ENCODE measurements around the gene ADAMTS3. TPM values are rescaled to one million over a fixed set of nuclear protein-coding genes. Genes with fewer than 3 reads are reported as not detected.

Gene ADAMTS3
- total RNA-seq, 1 donor from 2014 or later = not detected

- no peak overlapping the region for H3K27ac Mint-ChIP-seq
- no peak overlapping the region for H3K4me3 Mint-ChIP-seq (ENCODE audit: low read depth)
- H3K36me3 Mint-ChIP-seq (ENCODE audit: low read depth) = no peaks in the 10 kb centered on the region
- H3K9me3 Mint-ChIP-seq = no peaks in the 10 kb centered on the region
- no peak for DNase-seq (ENCODE audit: low spot score)
- intact Hi-C loops (cut with micrococcal nuclease) = no loop called here
- H3K27me3 Mint-ChIP-seq (ENCODE audit: low read depth) = no peaks in the 10 kb centered on the region
- H3K4me1 Mint-ChIP-seq (ENCODE audit: low read depth) = no peaks in the 10 kb centered on the region
These were observed 294.8 kb downstream of the ADAMTS3 start for GRCh38 chr4:72274251-72274650.

- H3K9me3 Mint-ChIP-seq = no peaks in the 10 kb centered on the region
- intact Hi-C loops (cut with micrococcal nuclease) = no loop called here
- DNase-seq (ENCODE audit: low spot score) = no peak
- H3K4me1 Mint-ChIP-seq (ENCODE audit: low read depth) = no peaks in the 10 kb centered on the region
- H3K4me3 Mint-ChIP-seq (ENCODE audit: low read depth) = no peak overlapping the region
- no peaks in the 10 kb centered on the region for H3K27me3 Mint-ChIP-seq (ENCODE audit: low read depth)
- no peak overlapping the region for H3K27ac Mint-ChIP-seq
- H3K36me3 Mint-ChIP-seq (ENCODE audit: low read depth) = no peaks in the 10 kb centered on the region
These were observed 313.8 kb downstream of the ADAMTS3 start for GRCh38 chr4:72255269-72255668.

- Mint-ChIP-seq H3K4me3 (ENCODE audit: low read depth) (no peak overlapping the region), H3K4me1 (ENCODE audit: low read depth) (no peaks in the 10 kb centered on the region), H3K27ac (no peak overlapping the region), H3K27me3 (ENCODE audit: low read depth) (no peaks in the 10 kb centered on the region), H3K36me3 (ENCODE audit: low read depth) (no peaks in the 10 kb centered on the region), H3K9me3 (no peaks in the 10 kb centered on the region)
- intact Hi-C loops (cut with micrococcal nuclease) = no loop called here
- no peak for DNase-seq (ENCODE audit: low spot score)
These were observed 325.4 kb downstream of the ADAMTS3 start for GRCh38 chr4:72243641-72244040.

- Mint-ChIP-seq H3K27me3 (ENCODE audit: low read depth) (no peaks in the 10 kb centered on the region), H3K4me3 (ENCODE audit: low read depth) (no peak overlapping the region), H3K36me3 (ENCODE audit: low read depth) (no peaks in the 10 kb centered on the region), H3K27ac (no peak overlapping the region), H3K4me1 (ENCODE audit: low read depth) (no peaks in the 10 kb centered on the region), H3K9me3 (no peaks in the 10 kb centered on the region)
- DNase-seq (ENCODE audit: low spot score) = no peak
- intact Hi-C loops (cut with micrococcal nuclease) = no loop called here
These were observed 329.4 kb downstream of the ADAMTS3 start for GRCh38 chr4:72239487-72240116.

Measured in activated T-helper 2 cell treated with anti-CD3 and anti-CD28 coated beads, Interferon-gamma antibody, Interleukin-2, Interleukin-4, amounts not matched to agents 10 μg/mL and 5 μg/mL and 100 μg/mL, durations not matched to agents 14 hours and 24 hours and 36 hours (primary cell).